22Rv1 (cell line): ENCODE measurements around the gene ATP5F1E.

Source experiments
- H3K27ac ChIP-seq: fragments of 450-650 bp; 2 replicates; pipeline ENCODE4 v1.5.1; 2017
- ZFX ChIP-seq: fragments of 450-650 bp; IDR thresholded peaks from 2 replicates; pipeline ENCODE4 v1.6.1; 2017; ENCODE audit warnings: antibody characterized with exemption, borderline replicate concordance
- TF ChIP-seq, protein P1 (sequence below): fragments of 450-650 bp; IDR thresholded peaks from 2 replicates; pipeline ENCODE4 v1.5.1; 2017; ENCODE audit warnings: mild to moderate bottlenecking

ATP5F1E gene

DNA sequence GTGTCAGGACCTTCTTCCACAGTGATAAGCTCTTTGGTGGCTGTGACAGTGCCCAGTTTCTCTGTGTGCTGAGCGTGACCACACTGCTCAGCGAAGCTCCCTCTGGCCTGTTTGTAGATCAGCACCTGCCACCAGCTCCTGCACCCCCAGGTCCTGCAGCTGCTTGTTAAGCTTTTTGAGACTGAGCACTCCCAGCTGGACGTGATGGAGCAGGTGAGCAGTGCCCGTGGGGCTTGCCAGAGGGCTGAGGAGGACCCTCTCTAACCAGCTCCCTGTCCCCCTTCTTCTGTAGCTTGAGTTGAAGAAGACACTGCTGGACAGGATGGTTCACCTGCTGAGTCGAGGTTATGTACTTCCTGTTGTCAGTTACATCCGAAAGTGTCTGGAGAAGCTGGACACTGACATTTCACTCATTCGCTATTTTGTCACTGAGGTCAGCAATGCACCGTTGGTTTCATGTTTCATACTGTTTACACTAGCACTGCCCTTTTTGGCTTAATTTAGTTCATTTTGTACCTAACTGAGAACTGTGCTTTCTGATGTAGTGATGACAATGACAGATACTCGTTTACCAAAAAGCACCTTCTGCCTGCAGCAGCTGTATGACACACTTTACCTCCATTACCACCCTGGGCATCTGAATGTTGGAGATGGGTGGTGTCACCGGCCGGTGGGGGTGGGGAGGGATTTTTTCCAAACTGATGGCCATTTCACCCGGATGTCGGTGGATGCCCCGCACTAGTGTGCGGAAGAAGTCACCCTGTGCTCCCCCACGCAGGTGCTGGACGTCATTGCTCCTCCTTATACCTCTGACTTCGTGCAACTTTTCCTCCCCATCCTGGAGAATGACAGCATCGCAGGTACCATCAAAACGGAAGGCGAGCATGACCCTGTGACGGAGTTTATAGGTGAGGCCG, 38.5 kb downstream of the ATP5F1E start:
- TF ChIP-seq, protein P1, sequence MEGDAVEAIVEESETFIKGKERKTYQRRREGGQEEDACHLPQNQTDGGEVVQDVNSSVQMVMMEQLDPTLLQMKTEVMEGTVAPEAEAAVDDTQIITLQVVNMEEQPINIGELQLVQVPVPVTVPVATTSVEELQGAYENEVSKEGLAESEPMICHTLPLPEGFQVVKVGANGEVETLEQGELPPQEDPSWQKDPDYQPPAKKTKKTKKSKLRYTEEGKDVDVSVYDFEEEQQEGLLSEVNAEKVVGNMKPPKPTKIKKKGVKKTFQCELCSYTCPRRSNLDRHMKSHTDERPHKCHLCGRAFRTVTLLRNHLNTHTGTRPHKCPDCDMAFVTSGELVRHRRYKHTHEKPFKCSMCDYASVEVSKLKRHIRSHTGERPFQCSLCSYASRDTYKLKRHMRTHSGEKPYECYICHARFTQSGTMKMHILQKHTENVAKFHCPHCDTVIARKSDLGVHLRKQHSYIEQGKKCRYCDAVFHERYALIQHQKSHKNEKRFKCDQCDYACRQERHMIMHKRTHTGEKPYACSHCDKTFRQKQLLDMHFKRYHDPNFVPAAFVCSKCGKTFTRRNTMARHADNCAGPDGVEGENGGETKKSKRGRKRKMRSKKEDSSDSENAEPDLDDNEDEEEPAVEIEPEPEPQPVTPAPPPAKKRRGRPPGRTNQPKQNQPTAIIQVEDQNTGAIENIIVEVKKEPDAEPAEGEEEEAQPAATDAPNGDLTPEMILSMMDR, result no peak
- no peak for TF ChIP-seq ZFX
- peak overlapping the region; percentile 58 for H3K27ac ChIP-seq

DNA sequence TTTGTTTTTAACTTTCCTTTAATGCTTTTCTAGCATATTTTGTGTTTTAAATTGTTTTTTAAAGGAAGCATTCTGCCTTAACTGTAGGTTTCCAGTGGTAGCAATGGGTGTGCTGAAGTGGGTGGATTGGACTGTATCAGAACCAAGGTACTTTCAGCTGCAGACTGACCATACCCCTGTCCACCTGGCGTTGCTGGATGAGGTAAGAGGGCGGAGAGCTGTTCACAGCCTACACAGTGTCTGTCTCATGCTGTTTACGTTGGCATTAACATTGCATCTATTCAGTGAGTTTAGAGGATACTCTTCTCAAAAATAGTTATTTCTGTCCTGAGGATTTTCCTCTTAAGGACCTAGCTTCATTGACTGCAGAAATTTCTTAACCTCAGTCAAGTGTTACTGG, 39.2 kb downstream of the ATP5F1E start:
- H3K27ac ChIP-seq, result peak overlapping the region; percentile 58
- TF ChIP-seq, protein P1, result no peak
- no peak for TF ChIP-seq ZFX

DNA sequence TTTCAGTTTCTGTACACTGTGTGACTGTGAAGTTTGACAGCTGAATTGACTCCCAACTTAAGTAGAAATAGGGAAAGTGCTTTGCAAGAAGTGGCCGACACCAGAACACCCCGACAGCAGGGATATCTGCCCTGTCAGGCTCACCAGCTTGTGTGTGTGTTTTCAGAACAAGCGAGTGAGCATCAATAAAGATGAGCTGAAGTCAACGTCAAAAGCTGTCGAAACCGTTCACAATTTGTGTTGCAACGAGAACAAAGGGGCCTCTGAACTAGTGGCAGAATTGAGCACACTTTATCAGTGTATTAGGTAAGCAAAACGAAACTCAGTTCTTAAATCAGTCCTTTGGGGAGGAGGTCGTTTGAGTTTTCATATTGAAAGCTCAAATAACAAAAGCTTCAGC, 40.4 kb downstream of the ATP5F1E start:
- peak overlapping the region; percentile 58; the same call in 1 of the 2 replicates for H3K27ac ChIP-seq
- TF ChIP-seq ZFX, result no peak
- TF ChIP-seq, protein P1, result no peak

DNA sequence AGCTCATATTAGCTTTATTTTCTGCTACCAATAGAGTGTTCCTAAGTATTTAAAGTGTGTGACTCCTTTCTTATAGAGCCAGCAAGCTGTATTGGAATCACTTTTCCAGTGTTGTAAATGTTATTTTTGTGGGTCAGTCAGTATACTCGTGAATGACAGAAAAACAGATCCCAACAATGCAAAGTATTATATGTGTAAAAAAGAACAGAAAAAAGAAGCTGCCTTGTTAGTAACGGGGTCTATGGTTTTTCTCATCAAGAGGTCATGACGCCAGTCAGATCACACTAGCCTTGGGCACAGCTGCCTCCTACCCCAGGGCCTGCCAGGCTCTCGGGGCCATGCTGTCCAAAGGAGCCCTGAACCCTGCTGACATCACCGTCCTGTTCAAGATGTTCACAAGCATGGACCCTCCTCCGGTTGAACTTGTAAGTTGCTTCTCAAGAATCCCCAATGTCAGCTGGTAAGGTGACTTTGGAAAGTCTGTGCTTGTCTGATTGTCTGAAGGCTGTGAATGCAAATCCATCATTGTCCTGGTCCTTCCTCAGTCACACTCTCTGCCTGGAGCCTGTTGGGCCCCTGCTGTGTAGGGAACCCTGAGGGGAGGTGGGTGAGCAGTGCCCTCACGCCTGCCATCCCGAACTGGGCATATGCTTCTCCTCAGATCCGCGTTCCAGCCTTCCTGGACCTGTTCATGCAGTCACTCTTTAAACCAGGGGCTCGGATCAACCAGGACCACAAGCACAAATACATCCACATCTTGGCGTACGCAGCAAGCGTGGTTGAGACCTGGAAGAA, 41.3 kb downstream of the ATP5F1E start:
- H3K27ac ChIP-seq, result no peak overlapping the region
- TF ChIP-seq, protein P1, result no peak
- no peak for TF ChIP-seq ZFX

DNA sequence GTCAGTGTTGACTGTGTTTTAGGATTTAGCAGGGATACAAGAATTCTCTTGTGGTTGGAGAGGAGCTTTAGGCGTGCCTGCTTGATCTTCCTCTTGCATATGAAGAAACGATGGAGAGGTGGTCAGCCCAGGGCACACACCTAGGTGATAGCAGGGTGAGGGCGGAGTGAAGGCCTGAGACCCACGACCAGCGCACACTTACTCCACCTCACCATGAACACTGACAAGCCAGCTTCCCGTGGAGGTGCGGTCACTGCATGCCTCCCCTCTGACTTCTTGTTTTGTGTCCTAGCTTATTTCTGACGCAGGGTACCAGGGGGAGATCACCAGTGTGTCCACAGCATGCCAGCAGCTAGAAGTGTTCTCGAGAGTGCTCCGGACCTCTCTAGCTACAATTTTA, 42.9 kb downstream of the ATP5F1E start:
- H3K27ac ChIP-seq, result no peak overlapping the region
- TF ChIP-seq ZFX, result no peak
- TF ChIP-seq, protein P1, result no peak

DNA sequence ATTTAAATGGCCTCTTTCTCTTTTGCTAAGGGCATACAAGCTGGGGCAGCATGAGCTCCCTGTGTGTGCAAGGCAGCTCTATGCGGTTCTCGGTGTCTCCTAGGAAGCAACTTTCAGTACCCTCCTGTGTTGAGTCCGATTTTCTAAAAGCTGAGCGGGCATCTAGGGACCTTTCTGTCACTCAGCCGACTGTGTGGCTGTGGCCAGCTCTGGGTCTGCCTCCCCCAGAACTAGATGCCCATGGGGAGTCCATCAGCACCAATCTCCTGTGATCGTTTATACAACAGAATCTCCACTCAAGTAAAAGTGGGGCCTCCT, 43.6 kb downstream of the ATP5F1E start:
- H3K27ac ChIP-seq, result no peak overlapping the region
- TF ChIP-seq ZFX, result no peak
- TF ChIP-seq, protein P1, result no peak
